ENCODE data around the gene NUCB1.

Gene NUCB1

GRCh38 chr19:48963371-48964204 is 63.5 kb downstream of the NUCB1 start:
- DNase-seq, result peak; percentile 35 to 36

GRCh38 chr19:48964205-48965039 is 64.3 kb downstream of the NUCB1 start:
- peak; percentile 28 to 46 for DNase-seq

- DNase-seq, result peak; percentile 94 to 96
These were observed 65.1 kb downstream of the NUCB1 start, which contains the start of gene FTL for GRCh38 chr19:48965040-48965805. TSS of gene FTL (plus strand) at chr19:48965309. CDS start at chr19:48965508, 199 bp downstream.

GRCh38 chr19:48965806-48966540 is 65.9 kb downstream of the NUCB1 start:
- DNase-seq, result peak; percentile 59 to 65

GRCh38 chr19:48966541-48967345 is 66.6 kb downstream of the NUCB1 start:
- DNase-seq, result peak in 1 of 2 experiments; percentile 15

GRCh38 chr19:48967346-48968178 is 67.5 kb downstream of the NUCB1 start:
- DNase-seq, result peak; percentile 25 to 50

GRCh38 chr19:48968179-48968661 is 68.1 kb downstream of the NUCB1 start:
- peak in 1 of 2 experiments; percentile 27 for DNase-seq

- DNase-seq, result no peak
These were observed 68.7 kb downstream of the NUCB1 start for GRCh38 chr19:48968813-48969218.

GRCh38 chr19:48969276-48970138 is 69.4 kb downstream of the NUCB1 start:
- DNase-seq, result peak; percentile 33 to 45

GRCh38 chr19:48970139-48970766 is 70.1 kb downstream of the NUCB1 start:
- DNase-seq, result no peak

- peak; percentile 89 to 93 for DNase-seq
These were observed 70.8 kb downstream of the NUCB1 start for GRCh38 chr19:48970923-48971395.

All from Kasumi-1 (cell line).